HCT116 (cell line): ENCODE data around the gene COMMD1. TPM values are rescaled to one million over a fixed set of nuclear protein-coding genes. Genes with fewer than 3 reads are reported as not detected.

Source experiments
- ATAC-seq: fragments of 200-7000 bp; cut with Tn5 transposase; 2 replicates; pipeline ENCODE4 v1.9.1; 2020; ENCODE audit warnings: mild to moderate bottlenecking, moderate library complexity
- BruUV-seq: library from RNA; stranded (reverse); fragments of 400-500 nt; replicated peaks from 2 replicates; lab custom pipeline; 2021; lab: Mats Ljungman, UMichigan
- CTCF ChIA-PET: fragments of 300-600 bp; sonication (Branson Sonifier 250); formaldehyde crosslinking; loops from one replicate; lab custom pipeline; 2021; ENCODE audit warnings: antibody characterized with exemption; lab: Charles Lee
- POLR2A ChIA-PET: fragments of 300-600, 350-600 bp; sonication (Branson Sonifier 250); formaldehyde crosslinking; loops from one replicate; lab custom pipeline; 2021; ENCODE audit warnings: antibody characterized with exemption; lab: Charles Lee
- RAD21 ChIA-PET, 2 experiments: fragments of 300-600 bp; sonication (Branson Sonifier 250); formaldehyde crosslinking; loops; one replicate each; lab custom pipeline; 2023; ENCODE audit warnings: low total read pairs in 2 of 2; ENCODE audit not compliant: uncharacterized antibody in 2 of 2, unreplicated experiment in 2 of 2, low non-redundant PET in 1 of 2; lab: Charles Lee
- DNase-seq: peaks from one replicate; pipeline ENCODE4 v3.0.0-alpha.2; 2010; ENCODE audit warnings: low read depth, low spot score
- H2AFZ ChIP-seq: fragments of 200-600 bp; shearing (Covaris generic), sonication (generic); 2 replicates; pipeline ENCODE4 v1.6.1; 2017; ENCODE audit warnings: low read depth, mixed run types, mixed read lengths, antibody characterized with exemption, low read length; ENCODE audit not compliant: poor library complexity, severe bottlenecking
- H3K27ac ChIP-seq: 2 replicates; pipeline ENCODE4 v1.5.1; 2012; ENCODE audit warnings: low read depth, low read length
- H3K27me3 ChIP-seq: fragments of 200-600 bp; sonication (generic); 2 replicates; pipeline ENCODE4 v1.6.1; 2016; ENCODE audit warnings: mixed run types, low read length, mixed read lengths; ENCODE audit not compliant: insufficient read depth
- H3K36me3 ChIP-seq, 2 experiments: fragments of 200-500 bp in 1 of 2; fragments of 200-600 bp in 1 of 2; sonication (Bioruptor generic) in 1 of 2; sonication (generic) in 1 of 2; 2 replicates each; pipeline versions ENCODE4 v1.5.1 to v1.6.1; 2014 to 2016; ENCODE audit warnings: low read length in 2 of 2, inconsistent platforms in 1 of 2, mixed read lengths in 1 of 2, mixed run types in 1 of 2; ENCODE audit not compliant: insufficient read depth in 2 of 2, control insufficient read depth in 1 of 2
- H3K4me1 ChIP-seq, 2 experiments: fragments of 200-600 bp in 1 of 2; sonication (generic) in 1 of 2; 2 replicates each; pipeline versions ENCODE4 v1.5.1 to v1.6.1; 2012 to 2017; ENCODE audit warnings: low read length in 2 of 2, inconsistent platforms in 1 of 2, mild to moderate bottlenecking in 1 of 2, mixed read lengths in 1 of 2, mixed run types in 1 of 2, moderate library complexity in 1 of 2; ENCODE audit not compliant: insufficient read depth in 2 of 2, control insufficient read depth in 1 of 2
- H3K4me2 ChIP-seq: fragments of 200-600 bp; sonication (generic); 2 replicates; pipeline ENCODE4 v1.6.1; 2017; ENCODE audit warnings: mixed run types, low read length, mixed read lengths
- H3K4me3 ChIP-seq, 2 experiments: fragments of 200-600 bp in 1 of 2; sonication (generic) in 1 of 2; replicated peaks in 1 of 2; 2 replicates each; pipeline ENCODE4 v1.5.1; 2011 to 2016; ENCODE audit warnings: low read length in 2 of 2, control low read depth in 1 of 2, low read depth in 1 of 2, mild to moderate bottlenecking in 1 of 2, mixed read lengths in 1 of 2, mixed run types in 1 of 2
- H3K79me2 ChIP-seq: fragments of 200-600 bp; sonication (generic); 2 replicates; pipeline ENCODE4 v1.6.1; 2017; ENCODE audit warnings: mild to moderate bottlenecking, mixed run types, low read length, moderate library complexity, mixed read lengths; ENCODE audit not compliant: insufficient read depth
- H3K9ac ChIP-seq: fragments of 200-600 bp; sonication (generic); 2 replicates; pipeline ENCODE4 v1.6.1; 2016; ENCODE audit warnings: low read length, mixed read lengths
- H3K9me2 ChIP-seq: fragments of 200-600 bp; sonication (generic), shearing (Covaris generic); 2 replicates; pipeline ENCODE4 v1.6.1; 2017; ENCODE audit warnings: mixed run types, mild to moderate bottlenecking, moderate library complexity; ENCODE audit not compliant: insufficient read depth
- H3K9me3 ChIP-seq, 2 experiments: fragments of 200-500 bp in 1 of 2; fragments of 200-600 bp in 1 of 2; sonication (Bioruptor generic) in 1 of 2; sonication (generic) in 1 of 2; 2 replicates each; pipeline ENCODE4 v1.6.1; 2014 to 2017; ENCODE audit warnings: low read length in 2 of 2, mixed read lengths in 2 of 2, inconsistent platforms in 1 of 2, low read depth in 1 of 2, mild to moderate bottlenecking in 1 of 2, mixed run types in 1 of 2, moderate library complexity in 1 of 2; ENCODE audit not compliant: control insufficient read depth in 1 of 2, insufficient read depth in 1 of 2
- H4K20me1 ChIP-seq: fragments of 200-600 bp; sonication (generic), shearing (Covaris generic); 2 replicates; pipeline ENCODE4 v1.6.1; 2017; ENCODE audit warnings: mixed run types, mild to moderate bottlenecking, moderate library complexity; ENCODE audit not compliant: insufficient read depth
- EGR1 ChIP-seq: IDR thresholded peaks from 2 replicates; pipeline ENCODE4 v1.6.1; 2012; ENCODE audit warnings: low read depth
- ELF1 ChIP-seq: IDR thresholded peaks from 2 replicates; pipeline ENCODE4 v1.6.1; 2012; ENCODE audit warnings: low read depth, borderline replicate concordance
- POLR2AphosphoS5 ChIP-seq: IDR thresholded peaks from 2 replicates; pipeline ENCODE4 v1.6.1; 2011; ENCODE audit warnings: mild to moderate bottlenecking, low read depth, low read length, moderate library complexity
- RAD21 ChIP-seq: IDR thresholded peaks from 2 replicates; pipeline ENCODE4 v1.6.1; 2012; ENCODE audit warnings: low read depth, mild to moderate bottlenecking
- SP1 ChIP-seq: IDR thresholded peaks from 2 replicates; pipeline ENCODE4 v1.6.1; 2012; ENCODE audit warnings: low read depth
- TCF7L2 ChIP-seq: IDR thresholded peaks from 2 replicates; pipeline ENCODE4 v1.7.0; 2011; ENCODE audit warnings: borderline replicate concordance, inconsistent platforms; ENCODE audit not compliant: insufficient read depth, insufficient read length; ENCODE audit errors: extremely low read depth
- YY1 ChIP-seq: IDR thresholded peaks from 2 replicates; pipeline ENCODE4 v1.6.1; 2011; ENCODE audit warnings: low read length, low read depth, moderate library complexity, mild to moderate bottlenecking; ENCODE audit not compliant: insufficient replicate concordance; ENCODE audit errors: extremely low read depth
- ZFX ChIP-seq: fragments of 450-650 bp; IDR thresholded peaks from 2 replicates; pipeline ENCODE4 v1.6.1; 2017
- ZNF274 ChIP-seq: fragments of 200-500 bp; sonication (Bioruptor generic); IDR thresholded peaks from 2 replicates; pipeline ENCODE4 v1.6.1; 2014; ENCODE audit warnings: mild to moderate bottlenecking, low read depth, low read length, inconsistent platforms
- intact Hi-C: fragments of 100-400 bp; cut with micrococcal nuclease; formaldehyde crosslinking; loops from 2 replicates; pipeline ENCODE4 v1.10.0; 2022
- total RNA-seq: library from RNA; stranded (reverse); gene quantifications from one replicate; pipeline ENCODE4 v1.2.1, GENCODE V29; 2021; ENCODE audit not compliant: unreplicated experiment
- TF ChIP-seq, protein P1 (sequence below): IDR thresholded peaks from 2 replicates; pipeline ENCODE4 v1.6.1; 2012
- TF ChIP-seq, protein P2 (sequence below), 3 experiments: fragments of 200-600 bp in 1 of 3; sonication (generic) in 1 of 3; IDR thresholded peaks in 2 of 3; conservative IDR thresholded peaks in 1 of 3; 2 replicates each; pipeline ENCODE4 v1.5.1; 2012 to 2017; ENCODE audit warnings: low read depth in 2 of 3, low read length in 2 of 3, antibody characterized with exemption in 1 of 3, borderline replicate concordance in 1 of 3, control low read depth in 1 of 3, mild to moderate bottlenecking in 1 of 3, mixed read lengths in 1 of 3, mixed run types in 1 of 3, moderate library complexity in 1 of 3; ENCODE audit not compliant: insufficient read depth in 1 of 3

The COMMD1 gene
- total RNA-seq, 1 experiment from 2014 or later = 16.1 TPM

DNA sequence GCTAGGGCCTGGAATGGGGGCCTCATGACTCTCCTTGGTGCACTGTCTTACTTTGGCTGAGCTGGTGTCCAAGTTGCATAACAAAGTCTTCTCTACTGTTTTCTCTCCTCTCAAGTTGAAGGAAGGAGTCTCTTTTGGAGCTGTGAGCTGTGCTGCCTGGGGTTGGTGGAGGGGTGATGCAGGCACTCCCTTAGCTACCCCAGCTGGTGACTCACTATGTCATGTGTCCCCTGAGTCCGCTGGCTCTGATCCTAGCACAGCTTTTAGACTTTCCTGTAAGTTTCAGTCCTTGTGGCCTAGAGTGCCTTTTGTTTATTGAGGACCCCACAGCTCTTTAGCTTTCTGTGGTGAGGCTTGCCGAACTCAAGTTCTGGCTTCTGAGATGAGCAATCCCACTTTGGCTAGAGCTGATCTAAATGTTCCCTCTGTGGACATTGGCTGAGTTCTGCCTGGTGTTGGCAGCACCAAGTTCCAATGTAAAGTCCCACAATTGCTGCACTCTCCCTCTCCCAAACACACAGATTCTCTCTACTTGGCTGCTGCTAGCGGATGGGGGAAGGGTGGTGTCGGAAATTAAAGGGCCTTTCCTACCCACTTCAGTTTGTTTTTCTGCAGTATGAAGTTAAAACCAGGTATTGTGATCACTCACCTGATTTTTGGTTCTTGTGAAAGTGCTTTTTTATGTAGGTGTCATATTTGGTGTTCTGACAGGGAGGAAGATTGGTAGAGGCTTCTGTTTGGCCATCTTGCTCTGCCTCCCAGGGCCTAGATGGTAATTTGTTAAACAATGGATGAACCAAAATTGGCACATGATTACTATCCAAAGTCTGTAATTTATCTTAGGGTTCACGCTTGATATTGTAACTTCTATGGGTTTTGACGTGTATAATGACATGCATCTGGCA is 83.2 kb downstream of the COMMD1 start:
- H3K27me3 ChIP-seq = no peaks in the 10 kb centered on the region
- H3K27ac ChIP-seq = no peak overlapping the region
- H3K4me3 ChIP-seq = no peak overlapping the region
- RAD21 ChIA-PET = no interaction called here
- ATAC-seq (peak; percentile 62; the same call in 1 of the 2 replicates), DNase-seq (no peak)
- no peaks in the 10 kb centered on the region; the same call in 1 of the 2 replicates for H3K9me2 ChIP-seq
- H4K20me1 ChIP-seq = no peaks in the 10 kb centered on the region
- no peak overlapping the region for H2AFZ ChIP-seq
- no peaks in the 10 kb centered on the region for H3K36me3 ChIP-seq
- no peaks in the 10 kb centered on the region for H3K9me3 ChIP-seq
- H3K79me2 ChIP-seq = no peaks in the 10 kb centered on the region
- BruUV-seq = no TSS peak
- H3K4me1 ChIP-seq = peaks cover 6 to 11% of the 10 kb centered on the region in 2 experiments
- H3K9ac ChIP-seq = no peak overlapping the region
- POLR2A ChIA-PET = interaction anchor here (0.6 to 1.2 kb wide), 2 partner anchors 10 to 674 kb away, joined by 3 read pairs; no protein-coding TSS in a partner anchor
- intact Hi-C loops = no loop called here
- CTCF ChIA-PET = no interaction called here
- TF ChIP-seq EGR1 (no peak), SP1 (no peak), ZFX (no peak), POLR2AphosphoS5 (no peak)
- TF ChIP-seq, protein P1, sequence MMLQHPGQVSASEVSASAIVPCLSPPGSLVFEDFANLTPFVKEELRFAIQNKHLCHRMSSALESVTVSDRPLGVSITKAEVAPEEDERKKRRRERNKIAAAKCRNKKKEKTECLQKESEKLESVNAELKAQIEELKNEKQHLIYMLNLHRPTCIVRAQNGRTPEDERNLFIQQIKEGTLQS = no peak
- peak overlapping the region; percentile 16; the same call in 1 of the 2 replicates for H3K4me2 ChIP-seq

DNA sequence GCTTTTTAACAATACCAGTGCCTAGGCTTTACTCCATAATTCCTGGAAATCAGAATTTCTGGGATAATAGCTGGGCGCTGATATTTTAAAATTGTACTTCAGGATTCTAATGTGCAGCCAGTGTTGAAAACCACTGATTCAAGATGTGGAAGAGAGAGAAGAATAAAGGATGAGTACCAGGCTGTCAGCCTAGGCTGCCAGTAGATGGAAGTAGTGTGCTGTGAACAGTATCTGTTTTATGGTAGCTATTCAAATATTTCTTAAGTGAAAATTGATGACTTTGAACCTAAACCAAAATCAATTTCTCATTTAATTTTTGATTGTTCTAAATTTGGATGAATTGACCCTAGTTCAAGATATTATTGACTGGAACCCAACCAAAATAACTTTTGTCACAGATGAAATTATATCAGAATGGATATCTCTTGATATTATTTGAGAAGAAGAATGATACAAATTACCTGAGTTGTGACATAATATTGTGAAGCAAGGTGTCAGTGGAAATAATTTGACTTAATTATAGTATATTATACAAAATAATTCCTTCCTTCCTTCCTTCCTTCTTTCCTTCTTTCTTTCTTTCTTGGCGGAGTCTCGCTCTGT is 88.0 kb downstream of the COMMD1 start:
- Histone ChIP-seq H3K4me2 (no peak overlapping the region), H3K4me1 (peaks cover 4 to 5% of the 10 kb centered on the region in 2 experiments), H3K79me2 (no peaks in the 10 kb centered on the region), H4K20me1 (no peaks in the 10 kb centered on the region), H3K27me3 (no peaks in the 10 kb centered on the region), H3K36me3 (no peaks in the 10 kb centered on the region), H3K9me3 (no peaks in the 10 kb centered on the region), H3K27ac (no peak overlapping the region), H3K9ac (no peak overlapping the region), H2AFZ (no peak overlapping the region), H3K9me2 (no peaks in the 10 kb centered on the region), H3K4me3 (no peak overlapping the region)
- ATAC-seq (peak; percentile 78), DNase-seq (peak; percentile 38)
- intact Hi-C loops = loop anchor here (1.0 to 10.0 kb wide), 3 partner anchors 311 to 779 kb away; no protein-coding TSS in a partner anchor
- ChIA-PET POLR2A (interaction anchor here (2.1 kb wide), 1 partner anchor 417 kb away, joined by 7 read pairs; no protein-coding TSS in a partner anchor), RAD21 (interaction anchor here (0.7 to 1.2 kb wide), 4 partner anchors 46 to 450 kb away, joined by 3 to 5 read pairs (median 4); no protein-coding TSS in a partner anchor), CTCF (interaction anchor here (0.5 to 3.6 kb wide), 10 partner anchors 9 to 450 kb away, joined by 3 to 53 read pairs (median 4); no protein-coding TSS in a partner anchor)
- BruUV-seq = no TSS peak
- TF ChIP-seq RAD21 = peak; percentile 90
- TF ChIP-seq ZFX = no peak
- TF ChIP-seq ZNF274 = no peak
- TF ChIP-seq EGR1 = no peak
- no peak for TF ChIP-seq POLR2AphosphoS5
- TF ChIP-seq, protein P1 = no peak
- TF ChIP-seq SP1 = no peak
- TF ChIP-seq, protein P2, sequence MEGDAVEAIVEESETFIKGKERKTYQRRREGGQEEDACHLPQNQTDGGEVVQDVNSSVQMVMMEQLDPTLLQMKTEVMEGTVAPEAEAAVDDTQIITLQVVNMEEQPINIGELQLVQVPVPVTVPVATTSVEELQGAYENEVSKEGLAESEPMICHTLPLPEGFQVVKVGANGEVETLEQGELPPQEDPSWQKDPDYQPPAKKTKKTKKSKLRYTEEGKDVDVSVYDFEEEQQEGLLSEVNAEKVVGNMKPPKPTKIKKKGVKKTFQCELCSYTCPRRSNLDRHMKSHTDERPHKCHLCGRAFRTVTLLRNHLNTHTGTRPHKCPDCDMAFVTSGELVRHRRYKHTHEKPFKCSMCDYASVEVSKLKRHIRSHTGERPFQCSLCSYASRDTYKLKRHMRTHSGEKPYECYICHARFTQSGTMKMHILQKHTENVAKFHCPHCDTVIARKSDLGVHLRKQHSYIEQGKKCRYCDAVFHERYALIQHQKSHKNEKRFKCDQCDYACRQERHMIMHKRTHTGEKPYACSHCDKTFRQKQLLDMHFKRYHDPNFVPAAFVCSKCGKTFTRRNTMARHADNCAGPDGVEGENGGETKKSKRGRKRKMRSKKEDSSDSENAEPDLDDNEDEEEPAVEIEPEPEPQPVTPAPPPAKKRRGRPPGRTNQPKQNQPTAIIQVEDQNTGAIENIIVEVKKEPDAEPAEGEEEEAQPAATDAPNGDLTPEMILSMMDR (IDR thresholded peaks at IDR 0.05 in 2 of 3, conservative IDR thresholded peaks at IDR 0.05 in 1 of 3; ENCODE audit: borderline replicate concordance in 1 of 3, insufficient read depth in 1 of 3, low read depth in 2 of 3, low read length in 2 of 3) = peak; percentile 64 to 73 (median 66); a peak in 5 of 6 replicates
- TF ChIP-seq YY1 = no peak
- TF ChIP-seq ELF1 = no peak
- TF ChIP-seq TCF7L2 = no peak
